H1 (cell line): ENCODE results near the gene NPY4R2. TPM values are rescaled to one million over a fixed set of nuclear protein-coding genes. Genes with fewer than 3 reads are reported as not detected.
"Not testable (repeated sequence)": the region's sequence is repeated elsewhere in the genome, so short reads cannot be mapped to it uniquely, and the experiment has no call there.

ENCODE experiments used
- CTCF ChIA-PET: fragments of 300-600 bp; sonication (Branson Sonifier 250); formaldehyde crosslinking; loops from one replicate; lab custom pipeline; 2021; ENCODE audit not compliant: partially characterized antibody; lab: Charles Lee
- POLR2A ChIA-PET: fragments of 300-600 bp; sonication (Branson Sonifier 250); formaldehyde crosslinking; loops from one replicate; lab custom pipeline; 2021; ENCODE audit warnings: inconsistent platforms; ENCODE audit not compliant: partially characterized antibody; lab: Charles Lee
- DNase-seq, 2 experiments: peaks; one replicate each; pipeline versions ENCODE4 v3.0.0 to v3.0.0-alpha.2; 2010 to 2022; ENCODE audit warnings: low spot score in 2 of 2, low read depth in 1 of 2, mixed read lengths in 1 of 2
- FAIRE-seq: peaks from 2 replicates; lab custom pipeline; 2011; peaks lifted over from hg19 to GRCh38; lab: Jason Lieb, UNC
- H2AFZ ChIP-seq: 2 replicates; pipeline ENCODE4 v1.8.1; 2012; ENCODE audit warnings: low read length, inconsistent platforms
- H2AK5ac ChIP-seq: 2 replicates; pipeline ENCODE4 v1.6.1; 2013; ENCODE audit warnings: low read depth, low read length
- H2BK120ac ChIP-seq: replicated peaks from 2 replicates; pipeline ENCODE3; 2013; ENCODE audit warnings: low read depth, low read length, inconsistent platforms
- H2BK12ac ChIP-seq: 2 replicates; pipeline ENCODE4 v1.6.1; 2013; ENCODE audit warnings: low read depth, low read length
- H2BK15ac ChIP-seq: 2 replicates; pipeline ENCODE4 v1.6.1; 2013; ENCODE audit warnings: low read length
- H2BK20ac ChIP-seq: 2 replicates; pipeline ENCODE4 v1.6.1; 2013; ENCODE audit warnings: low read length
- H2BK5ac ChIP-seq: 2 replicates; pipeline ENCODE4 v1.6.1; 2013; ENCODE audit warnings: low read depth, low read length
- H3K14ac ChIP-seq: 2 replicates; pipeline ENCODE4 v1.6.1; 2013; ENCODE audit warnings: inconsistent platforms; ENCODE audit not compliant: insufficient read length
- H3K18ac ChIP-seq: 2 replicates; pipeline ENCODE4 v1.6.1; 2013; ENCODE audit warnings: low read length; ENCODE audit errors: extremely low read depth
- H3K23ac ChIP-seq: 2 replicates; pipeline ENCODE4 v1.6.1; 2013; ENCODE audit warnings: inconsistent platforms; ENCODE audit not compliant: insufficient read length
- H3K23me2 ChIP-seq: 2 replicates; pipeline ENCODE4 v1.6.1; 2013; ENCODE audit warnings: low read depth, low read length
- H3K27ac ChIP-seq: 2 replicates; pipeline ENCODE4 v1.6.1; 2011; ENCODE audit warnings: low read depth, low read length, inconsistent platforms
- H3K27me3 ChIP-seq, 4 experiments: replicated peaks in 1 of 4; 1 replicate in 1 of 4; 2 replicates in 3 of 4; pipeline versions ENCODE4 v1.6.1 to v1.8.1; 2011 to 2013; ENCODE audit warnings: low read length in 3 of 4, mild to moderate bottlenecking in 3 of 4, inconsistent platforms in 2 of 4, mixed read lengths in 2 of 4, moderate library complexity in 1 of 4; ENCODE audit not compliant: control insufficient read depth in 3 of 4, insufficient read depth in 3 of 4; ENCODE audit errors: extremely low read depth in 1 of 4
- H3K36me3 ChIP-seq, 4 experiments: 2 replicates each; pipeline versions ENCODE4 v1.6.1 to v1.8.1; 2011 to 2013; ENCODE audit warnings: mild to moderate bottlenecking in 4 of 4, low read length in 3 of 4, moderate library complexity in 2 of 4, control low read depth in 1 of 4, inconsistent platforms in 1 of 4; ENCODE audit not compliant: insufficient read depth in 4 of 4, control insufficient read depth in 2 of 4
- H3K4ac ChIP-seq: replicated peaks from 2 replicates; pipeline ENCODE3; 2013; ENCODE audit warnings: low read length, low read depth, mixed read lengths, inconsistent platforms; ENCODE audit not compliant: insufficient read length
- H3K4me1 ChIP-seq, 4 experiments: replicated peaks in 1 of 4; 1 replicate in 1 of 4; 2 replicates in 3 of 4; pipeline versions ENCODE4 v1.6.1 to v1.8.1; 2011 to 2013; ENCODE audit warnings: low read length in 3 of 4, inconsistent platforms in 2 of 4, mixed read lengths in 1 of 4; ENCODE audit not compliant: insufficient read depth in 4 of 4, control insufficient read depth in 3 of 4
- H3K4me2 ChIP-seq, 2 experiments: 2 replicates each; pipeline versions ENCODE4 v1.6.1 to v1.8.1; 2011 to 2013; ENCODE audit warnings: low read depth in 2 of 2, low read length in 2 of 2, control low read depth in 1 of 2, inconsistent platforms in 1 of 2, mild to moderate bottlenecking in 1 of 2; ENCODE audit not compliant: insufficient read depth in 1 of 2
- H3K4me3 ChIP-seq, 4 experiments: fragments of 200-600, 300-600 bp in 1 of 4; sonication (generic), shearing (Covaris generic), sonication (Bioruptor Twin) in 1 of 4; 2 replicates each; pipeline versions ENCODE4 v1.5.1 to v1.8.1; 2011 to 2016; ENCODE audit warnings: low read length in 4 of 4, low read depth in 3 of 4, control low read depth in 2 of 4, inconsistent platforms in 2 of 4, mild to moderate bottlenecking in 2 of 4, mixed read lengths in 1 of 4, moderate library complexity in 1 of 4; ENCODE audit not compliant: insufficient read depth in 2 of 4; ENCODE audit errors: extremely low read depth in 1 of 4
- H3K56ac ChIP-seq: replicated peaks from 2 replicates; pipeline ENCODE3; 2013; ENCODE audit warnings: low read depth, mild to moderate bottlenecking, mixed read lengths, low read length, inconsistent platforms; ENCODE audit not compliant: insufficient read length
- H3K79me1 ChIP-seq: 2 replicates; pipeline ENCODE4 v1.6.1; 2013; ENCODE audit warnings: low read depth, low read length, control low read depth
- H3K79me2 ChIP-seq, 2 experiments: 2 replicates each; pipeline versions ENCODE4 v1.6.1 to v1.8.1; 2012 to 2013; ENCODE audit warnings: low read length in 2 of 2, mild to moderate bottlenecking in 2 of 2, inconsistent platforms in 1 of 2; ENCODE audit not compliant: insufficient read depth in 2 of 2, control insufficient read depth in 1 of 2
- H3K9ac ChIP-seq, 4 experiments: replicated peaks in 1 of 4; 1 replicate in 1 of 4; 2 replicates in 3 of 4; pipeline versions ENCODE4 v1.6.1 to v1.8.1; 2011 to 2013; ENCODE audit warnings: low read depth in 3 of 4, low read length in 3 of 4, control low read depth in 2 of 4, mild to moderate bottlenecking in 2 of 4, moderate library complexity in 2 of 4, inconsistent platforms in 1 of 4; ENCODE audit errors: extremely low read depth in 1 of 4
- H3K9me3 ChIP-seq, 2 experiments: 2 replicates each; pipeline versions ENCODE4 v1.6.1 to v1.8.1; 2012 to 2013; ENCODE audit warnings: mild to moderate bottlenecking in 2 of 2, moderate library complexity in 2 of 2, control low read depth in 1 of 2, inconsistent platforms in 1 of 2, low read depth in 1 of 2, low read length in 1 of 2, mixed read lengths in 1 of 2; ENCODE audit not compliant: insufficient read depth in 2 of 2
- H4K20me1 ChIP-seq, 2 experiments: replicated peaks in 1 of 2; 2 replicates each; pipeline versions ENCODE3 to v1.8.1; 2011 to 2013; ENCODE audit warnings: inconsistent platforms in 2 of 2, low read length in 2 of 2, mild to moderate bottlenecking in 1 of 2; ENCODE audit not compliant: insufficient read depth in 2 of 2, control insufficient read depth in 1 of 2
- H4K5ac ChIP-seq: 2 replicates; pipeline ENCODE4 v1.6.1; 2013; ENCODE audit warnings: low read length, low read depth, mixed read lengths, inconsistent platforms; ENCODE audit not compliant: insufficient read length
- H4K8ac ChIP-seq: 2 replicates; pipeline ENCODE4 v1.8.0; 2013; ENCODE audit warnings: mild to moderate bottlenecking, moderate library complexity, low read length, inconsistent platforms; ENCODE audit not compliant: insufficient read depth; ENCODE audit errors: extremely low read depth
- H4K91ac ChIP-seq: replicated peaks from 2 replicates; pipeline ENCODE3; 2013; ENCODE audit warnings: low read length, mixed read lengths, inconsistent platforms; ENCODE audit not compliant: insufficient read length
- WGBS, 2 experiments: shearing (Covaris generic) in 1 of 2; methylation state at CpG; one replicate each; pipeline versions ENCODE4 v1.1.6 to v1.1.7; 2013 to 2015; ENCODE audit warnings: low lambda C conversion rate in 2 of 2, mixed read lengths in 2 of 2, inconsistent platforms in 1 of 2, low coverage in 1 of 2, missing lambda C conversion rate in 1 of 2; ENCODE audit not compliant: insufficient replicate concordance in 2 of 2, insufficient coverage in 1 of 2, insufficient read length in 1 of 2; ENCODE audit errors: extremely low coverage in 1 of 2, missing lambda C conversion rate in 1 of 2; 5-methylcytosine and 5-hydroxymethylcytosine counted together
- polyA plus RNA-seq, 7 experiments: library from polyadenylated mRNA; depleted of rRNA in 3 of 7; stranded (reverse) in 5 of 7; unstranded in 2 of 7; fragments of >200 nt in 5 of 7; fragments of 200-250 nt in 2 of 7; gene quantifications; 1 replicate in 5 of 7; 2 replicates in 1 of 7; 4 replicates in 1 of 7; pipeline versions ENCODE4 v1.2.1 to v1.2.3, GENCODE V29; 2011 to 2013; ENCODE audit warnings: missing spikeins in 2 of 7, mixed read lengths in 2 of 7
- total RNA-seq: library from RNA; stranded (reverse); fragmentation: NEBNext Ultra II Directional; extraction: Animal tissue kit (Norgen Biotek cat#: 25700); gene quantifications from 2 replicates; pipeline ENCODE4 v1.2.1, GENCODE V29; 2021

Gene NPY4R2
- total and polyA plus RNA-seq, 2 of the 8 experiments (the other 6 are each of a cell fraction or from before 2014, with no cell fraction given), result 0.05 TPM; not detected in 1

DNA sequence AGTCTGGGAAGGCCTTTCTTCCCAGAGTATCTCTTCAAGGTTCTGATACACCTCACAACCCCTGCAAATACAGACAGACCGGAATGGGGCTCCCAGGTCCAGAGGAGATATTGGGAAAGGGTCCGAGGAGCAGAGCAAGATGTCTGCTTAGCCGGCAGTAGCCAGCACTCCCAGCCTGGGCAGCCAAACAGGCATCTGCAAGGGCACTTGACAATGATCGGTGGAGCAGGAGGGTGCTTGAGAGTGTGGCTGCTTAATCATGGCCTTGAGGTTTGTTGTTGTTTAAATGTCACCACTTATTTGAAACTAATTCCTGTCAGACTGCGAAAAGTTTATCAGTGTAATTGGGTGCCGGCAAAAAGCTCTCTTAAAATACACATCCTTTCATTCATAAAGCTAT lies 15.0 kb downstream of the NPY4R2 start:
- CTCF ChIA-PET, H3K9ac ChIP-seq, H3K27me3 ChIP-seq: not testable (repeated sequence)

DNA sequence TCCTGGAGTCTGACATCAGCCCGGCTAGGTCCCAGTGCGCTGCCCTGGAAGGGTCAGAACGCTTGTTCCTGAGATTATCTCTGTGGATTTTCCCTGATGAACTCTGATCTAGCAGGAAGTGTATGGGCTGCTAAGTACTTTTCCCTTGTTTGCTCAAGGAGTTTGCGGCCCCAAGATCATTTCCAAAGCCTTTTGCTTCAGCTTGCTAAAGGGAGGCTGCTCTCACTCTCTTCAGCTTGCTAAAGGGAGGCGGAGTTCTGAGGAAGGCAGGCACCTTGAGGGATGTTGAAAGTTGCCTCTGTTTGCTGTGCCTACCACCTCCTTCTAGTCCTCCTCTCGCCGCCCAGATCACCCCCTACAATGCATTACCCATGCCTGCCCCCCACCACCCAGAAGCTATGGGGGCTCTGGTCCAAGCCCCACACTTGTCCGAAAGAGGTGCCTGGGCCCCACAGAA lies 18.3 kb downstream of the NPY4R2 start:
- not testable (repeated sequence) for FAIRE-seq, H3K9ac ChIP-seq, H3K27me3 ChIP-seq

More for the DNA sequence above, 15.0 kb downstream of the NPY4R2 start:
- H3K18ac ChIP-seq, POLR2A ChIA-PET, H3K14ac ChIP-seq, H2BK12ac ChIP-seq, H2AFZ ChIP-seq, H2AK5ac ChIP-seq, DNase-seq, H3K4me2 ChIP-seq, H3K23ac ChIP-seq, H3K79me2 ChIP-seq, H3K23me2 ChIP-seq, H2BK120ac ChIP-seq, H3K56ac ChIP-seq, H3K27ac ChIP-seq, H2BK20ac ChIP-seq, H3K4me1 ChIP-seq, H3K4ac ChIP-seq, H2BK15ac ChIP-seq, H2BK5ac ChIP-seq, H3K4me3 ChIP-seq, H4K5ac ChIP-seq, H3K36me3 ChIP-seq, H4K20me1 ChIP-seq, H3K9me3 ChIP-seq, H4K8ac ChIP-seq, H3K79me1 ChIP-seq, FAIRE-seq, H4K91ac ChIP-seq: not testable (repeated sequence)
- WGBS, 2 experiments, result no CpG with 5 or more reads among the region's 6 CpGs

More for the DNA sequence above, 18.3 kb downstream of the NPY4R2 start:
- H3K23ac ChIP-seq, H3K4me2 ChIP-seq, H4K8ac ChIP-seq, H4K20me1 ChIP-seq, H2BK120ac ChIP-seq, H3K79me1 ChIP-seq, H3K79me2 ChIP-seq, H3K4ac ChIP-seq, H3K36me3 ChIP-seq, H3K27ac ChIP-seq, DNase-seq, H3K56ac ChIP-seq, H3K4me1 ChIP-seq, H2BK20ac ChIP-seq, H3K14ac ChIP-seq, POLR2A ChIA-PET, H3K18ac ChIP-seq, H2BK15ac ChIP-seq, H2AFZ ChIP-seq, H4K5ac ChIP-seq, H2BK12ac ChIP-seq, CTCF ChIA-PET, H3K4me3 ChIP-seq, H3K23me2 ChIP-seq, H2AK5ac ChIP-seq, H3K9me3 ChIP-seq, H2BK5ac ChIP-seq, H4K91ac ChIP-seq: not testable (repeated sequence)
- WGBS, 2 experiments, result 93% methylated on average over 7 of the region's 8 CpGs; no CpG with 5 or more reads in 1 of the 2 experiments
